Activated CD8-positive, alpha-beta memory T cell treated with anti-CD3 and anti-CD28 coated beads for 1 hour (primary cell): ENCODE measurements around the gene ATG101.
A peak's percentile ranks its signal among the peaks of the same experiment; 100 is the strongest.

Source experiments
- DNase-seq, 2 donors: peaks; one replicate each; pipeline ENCODE4 v3.0.0-alpha.2; 2020; ENCODE audit warnings: low read depth in 1 of 2; ENCODE audit errors: extremely low read depth in 1 of 2

The ATG101 gene

DNA sequence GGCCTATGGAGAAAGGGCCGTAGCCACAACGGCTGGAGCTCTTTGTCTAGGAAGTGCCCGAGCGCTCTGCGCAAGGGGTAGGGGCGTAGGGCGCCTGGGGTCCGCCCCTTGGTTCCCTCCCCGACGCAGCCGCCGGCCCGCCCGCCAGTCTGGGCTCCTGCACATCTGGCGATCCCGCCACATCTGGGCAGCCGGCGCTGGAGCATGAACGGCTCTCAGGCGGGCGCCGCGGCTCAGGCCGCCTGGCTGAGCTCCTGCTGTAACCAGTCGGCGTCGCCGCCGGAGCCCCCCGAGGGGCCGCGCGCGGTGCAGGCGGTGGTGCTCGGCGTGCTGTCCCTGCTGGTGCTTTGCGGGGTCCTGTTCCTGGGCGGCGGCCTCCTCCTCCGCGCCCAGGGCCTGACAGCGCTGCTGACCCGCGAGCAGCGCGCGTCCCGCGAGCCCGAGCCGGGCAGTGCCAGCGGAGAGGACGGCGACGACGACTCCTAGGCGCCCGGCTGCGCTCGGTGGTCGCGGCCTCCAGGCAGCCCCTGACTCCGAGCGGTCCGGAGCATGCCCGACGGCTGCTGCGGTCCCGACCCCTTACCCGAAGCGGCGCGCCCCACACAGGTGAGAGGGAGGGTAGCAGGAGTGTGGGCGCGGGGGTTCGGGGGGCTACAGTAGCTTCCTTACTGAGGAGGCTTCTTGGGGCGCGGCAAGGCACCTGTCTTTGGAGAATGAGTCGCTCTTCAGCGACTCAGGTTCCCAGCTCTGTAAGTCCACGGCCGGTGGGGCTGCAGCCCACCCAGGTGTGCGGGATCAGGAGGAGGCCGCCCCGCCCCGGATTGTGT, 10.0 kb downstream of the ATG101 start, which contains the start of gene SMIM41:
TSS of gene SMIM41 (plus strand) at position 129 of the 827 bp plus-strand sequence. CDS start at position 205, 76 bp downstream.
- no peak for DNase-seq

DNA sequence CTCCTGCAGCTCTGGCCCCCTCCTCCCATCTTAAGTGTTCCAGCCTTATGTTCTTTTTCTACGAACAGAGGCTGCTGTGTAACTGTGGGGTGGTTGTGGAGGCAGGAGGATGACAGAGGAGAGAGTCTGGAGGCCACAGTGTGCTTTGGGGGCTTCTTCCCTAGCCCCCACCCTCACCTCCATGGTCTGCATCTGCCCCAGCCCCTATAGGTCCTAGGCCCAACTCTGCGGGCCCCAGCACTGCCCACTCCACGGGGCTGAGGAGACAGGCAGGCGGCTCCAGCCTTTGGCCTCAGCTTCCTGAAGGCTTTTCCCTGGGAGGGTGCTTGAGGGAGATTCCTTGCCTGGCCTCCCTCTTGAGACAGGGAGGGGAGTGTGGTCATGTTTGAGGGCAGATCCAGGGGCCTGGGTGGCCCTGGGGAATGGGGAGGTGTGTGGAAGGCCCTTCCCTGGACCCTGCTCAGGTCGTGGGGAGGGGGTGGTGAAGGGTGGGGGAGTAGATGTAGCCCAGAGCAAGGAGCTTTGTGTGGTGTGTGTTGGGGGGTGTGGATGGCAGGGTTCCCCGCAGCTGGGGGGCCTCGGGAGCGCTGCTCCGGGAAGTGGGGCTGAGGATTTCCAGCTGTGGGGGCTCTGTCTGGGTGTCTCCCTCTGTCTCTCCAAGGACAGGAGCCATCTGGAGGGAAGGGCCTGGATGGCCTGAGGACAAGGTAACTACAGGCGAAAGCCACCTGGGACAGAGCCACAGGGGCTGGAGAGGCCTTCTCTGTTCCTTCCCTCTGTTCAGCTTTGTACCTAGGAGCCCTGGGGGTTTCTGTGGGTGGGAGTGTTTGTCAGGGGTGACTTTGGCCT, 10.8 kb downstream of the ATG101 start:
- no peak for DNase-seq

DNA sequence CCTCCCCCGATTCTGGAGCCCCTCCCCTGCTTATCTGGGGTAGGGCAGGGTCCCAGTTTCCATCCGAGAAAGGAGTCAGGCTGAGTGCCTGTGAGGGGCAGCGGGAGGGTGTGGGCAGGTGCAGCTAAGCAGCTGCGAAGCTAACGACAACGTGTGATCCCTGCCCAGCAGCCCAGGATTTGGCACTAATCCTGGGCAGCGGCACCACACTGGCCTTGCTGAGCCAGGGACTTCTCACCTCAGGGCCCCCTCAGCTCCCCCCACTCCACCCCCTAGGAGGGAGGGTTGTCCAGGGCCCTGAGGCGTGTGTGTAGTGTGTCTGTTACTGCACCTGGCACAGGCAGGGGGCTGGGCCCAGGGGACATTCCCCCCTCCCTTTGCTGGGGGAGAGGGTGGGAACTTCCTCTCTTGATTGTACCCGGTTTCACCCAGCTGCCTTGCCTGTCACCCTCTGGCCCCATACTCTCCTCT, 11.5 kb downstream of the ATG101 start:
- no peak for DNase-seq

DNA sequence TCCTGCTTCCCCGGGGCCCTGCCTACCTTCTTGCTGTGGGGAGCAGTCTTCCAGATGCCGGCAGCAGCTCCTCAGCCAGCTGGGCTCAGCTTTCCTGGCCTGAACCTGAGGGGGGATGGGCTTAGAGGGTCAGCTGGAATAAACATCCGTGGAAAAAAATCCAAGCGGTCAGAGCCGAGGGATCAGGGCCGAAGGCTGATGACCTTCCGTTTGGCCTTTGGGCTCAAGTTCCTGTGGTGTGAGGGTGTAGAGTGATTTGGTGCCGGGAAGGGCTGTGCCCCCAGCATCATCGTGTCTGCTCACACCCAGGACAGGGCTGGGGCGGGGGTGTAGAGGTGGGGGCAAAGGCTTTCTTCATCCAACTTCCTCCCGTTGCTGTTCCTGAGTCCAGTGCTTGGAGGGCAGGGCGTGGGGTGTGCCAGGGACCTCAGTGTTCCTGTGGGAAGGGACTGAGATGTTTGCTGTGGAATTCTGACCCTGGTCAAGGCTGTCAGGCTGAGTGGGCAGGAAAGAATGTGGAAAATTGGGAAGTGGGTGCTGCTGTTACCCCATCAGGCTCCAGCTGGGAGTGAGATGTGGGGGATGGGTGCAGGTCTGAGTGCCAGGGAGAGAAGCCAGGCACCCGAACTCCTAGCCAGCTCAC, 12.4 kb downstream of the ATG101 start:
- DNase-seq, result no peak

DNA sequence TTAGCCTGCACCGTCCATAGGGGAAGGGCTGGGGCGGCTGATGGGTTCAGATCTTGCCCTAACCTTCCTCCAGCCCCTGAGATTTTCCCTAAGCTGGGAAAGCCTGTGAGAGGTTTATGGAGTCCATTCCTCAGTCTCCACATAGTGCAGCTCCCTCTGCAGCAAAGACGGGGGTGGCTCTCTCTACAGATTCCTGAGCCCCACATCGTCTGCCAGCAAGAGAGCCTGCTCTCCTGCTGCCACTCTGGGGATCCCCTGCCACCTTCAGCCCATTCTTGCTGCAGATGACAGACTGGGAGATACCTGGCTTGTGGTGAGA, 12.8 kb downstream of the ATG101 start:
- no peak for DNase-seq

DNA sequence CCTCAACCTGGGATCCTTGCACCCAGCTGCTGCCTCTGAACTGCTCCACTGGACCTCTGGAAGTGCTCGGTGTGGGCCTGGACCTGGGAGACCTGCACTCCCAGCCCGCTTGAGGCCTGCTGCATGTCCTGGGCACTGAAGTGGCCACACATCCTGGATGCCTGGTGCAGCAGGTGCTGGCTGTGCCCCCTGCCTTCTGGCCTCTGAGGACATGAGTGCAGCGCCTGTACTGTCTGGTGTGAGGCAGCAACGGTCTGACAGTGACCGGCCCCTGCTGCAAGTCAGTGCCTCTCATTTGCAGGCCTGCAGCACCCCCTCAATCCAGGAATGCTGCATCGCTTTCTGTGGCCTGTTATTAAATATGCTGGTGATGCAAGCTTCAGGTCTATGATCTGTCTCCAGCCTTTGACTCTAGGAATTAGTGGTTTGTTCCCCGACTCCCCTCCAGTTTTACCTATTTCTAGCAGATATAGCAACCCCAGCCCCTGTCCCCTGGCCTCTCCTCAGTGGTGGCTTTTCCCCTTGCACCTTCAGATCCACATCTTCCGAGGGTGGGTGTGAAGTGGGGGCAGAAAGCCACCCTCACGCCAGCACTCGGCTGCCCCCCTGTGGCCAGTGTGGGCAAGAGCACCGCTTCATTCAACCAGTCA, 13.3 kb downstream of the ATG101 start:
- DNase-seq, result peak; percentile 31 to 58

DNA sequence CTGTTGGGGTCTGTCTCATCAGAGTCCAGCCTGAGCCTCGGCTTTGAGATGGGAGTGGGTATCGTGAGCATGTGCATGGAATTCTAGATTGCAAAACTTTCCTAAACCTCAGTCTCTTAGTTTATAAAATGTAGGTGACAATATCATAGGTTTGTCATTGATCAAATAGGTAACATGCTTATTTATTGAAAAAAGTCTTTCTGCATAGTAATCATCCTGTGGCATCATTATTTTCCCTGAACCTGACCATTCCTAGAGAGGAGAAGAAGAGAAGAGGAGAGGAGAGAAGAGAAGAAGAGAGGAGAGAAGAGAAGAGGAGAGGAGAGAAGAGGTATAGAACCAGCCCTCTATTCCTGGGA, 13.8 kb downstream of the ATG101 start:
- no peak for DNase-seq

DNA sequence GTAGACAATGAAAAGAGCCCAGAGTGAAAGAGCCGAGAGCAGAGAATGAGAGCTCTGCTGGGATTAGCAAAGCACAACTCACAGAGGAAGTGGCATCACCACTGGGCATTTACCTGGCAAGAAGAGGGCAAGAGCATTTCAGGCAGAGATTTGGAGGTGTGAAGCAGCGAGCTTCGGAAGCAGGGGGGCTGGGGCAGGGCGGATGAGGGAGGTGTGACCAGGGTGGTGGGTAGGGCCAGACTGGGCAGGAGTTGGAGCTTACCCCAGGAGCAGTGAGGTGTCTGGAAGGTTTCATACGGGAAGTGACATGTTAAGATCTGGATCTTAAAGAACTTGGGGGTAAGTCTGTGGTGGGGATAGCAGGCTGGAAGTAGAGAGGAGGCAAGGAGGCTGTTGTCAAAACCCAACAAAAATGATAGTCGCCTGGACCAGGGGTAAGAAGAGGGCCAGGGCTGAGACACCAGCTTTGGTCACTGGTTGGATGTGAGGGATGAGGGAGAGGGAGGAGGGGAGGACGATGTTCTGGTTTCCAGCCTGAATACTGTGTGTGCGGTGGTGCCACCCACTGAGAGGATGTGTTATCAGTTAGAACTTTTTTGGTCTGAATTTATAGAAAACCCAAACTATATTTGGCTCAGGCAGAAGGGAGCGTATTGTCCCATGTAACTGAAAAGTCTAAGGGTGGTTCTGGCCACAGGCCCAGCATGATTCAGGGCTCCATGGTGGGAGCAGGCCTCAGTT, 14.9 kb downstream of the ATG101 start:
- no peak for DNase-seq

DNA sequence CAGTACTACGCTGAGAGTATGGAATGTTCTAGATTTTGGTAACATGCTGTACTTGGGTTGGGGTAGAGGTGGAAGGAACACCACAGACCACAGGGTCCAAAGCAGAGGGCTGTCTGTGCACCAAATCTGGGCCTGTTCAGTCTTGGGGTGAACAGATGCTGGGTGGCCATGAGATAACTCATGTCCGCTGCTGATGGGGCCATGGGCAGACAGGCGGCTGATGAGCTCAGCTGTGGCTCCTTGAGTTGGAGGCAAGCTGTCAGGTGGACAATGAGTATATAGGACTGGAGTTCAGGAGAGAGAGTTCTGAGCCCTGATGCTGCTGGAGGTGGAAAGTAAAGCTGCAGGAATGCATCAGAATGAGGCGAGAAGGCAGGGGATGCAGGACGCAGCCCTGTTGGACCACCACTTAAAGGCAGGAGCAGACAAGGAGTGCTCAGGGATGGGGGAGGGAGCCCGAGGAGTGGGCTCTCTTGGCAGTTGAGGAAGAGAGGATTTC, 16.0 kb downstream of the ATG101 start:
- no peak for DNase-seq

DNA sequence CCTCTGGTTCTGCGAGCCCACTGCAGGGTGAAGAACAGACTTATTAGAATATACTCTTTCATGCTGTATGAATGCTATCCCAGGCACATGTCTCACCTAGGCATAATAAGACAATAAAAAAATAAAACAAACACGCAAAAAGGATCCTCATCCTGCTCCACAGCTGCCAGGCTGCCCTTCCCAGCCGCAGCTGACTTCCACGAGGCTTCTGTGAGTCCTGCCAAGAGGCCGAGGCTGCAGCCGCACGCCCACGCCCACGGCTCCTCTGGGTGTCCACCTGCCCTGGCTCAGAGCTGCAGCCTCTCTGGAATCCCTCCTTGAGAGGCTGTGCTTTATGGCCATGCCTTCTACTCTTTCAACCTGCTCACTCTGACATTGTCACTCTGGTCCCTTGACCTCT, 16.6 kb downstream of the ATG101 start:
- no peak for DNase-seq

DNA sequence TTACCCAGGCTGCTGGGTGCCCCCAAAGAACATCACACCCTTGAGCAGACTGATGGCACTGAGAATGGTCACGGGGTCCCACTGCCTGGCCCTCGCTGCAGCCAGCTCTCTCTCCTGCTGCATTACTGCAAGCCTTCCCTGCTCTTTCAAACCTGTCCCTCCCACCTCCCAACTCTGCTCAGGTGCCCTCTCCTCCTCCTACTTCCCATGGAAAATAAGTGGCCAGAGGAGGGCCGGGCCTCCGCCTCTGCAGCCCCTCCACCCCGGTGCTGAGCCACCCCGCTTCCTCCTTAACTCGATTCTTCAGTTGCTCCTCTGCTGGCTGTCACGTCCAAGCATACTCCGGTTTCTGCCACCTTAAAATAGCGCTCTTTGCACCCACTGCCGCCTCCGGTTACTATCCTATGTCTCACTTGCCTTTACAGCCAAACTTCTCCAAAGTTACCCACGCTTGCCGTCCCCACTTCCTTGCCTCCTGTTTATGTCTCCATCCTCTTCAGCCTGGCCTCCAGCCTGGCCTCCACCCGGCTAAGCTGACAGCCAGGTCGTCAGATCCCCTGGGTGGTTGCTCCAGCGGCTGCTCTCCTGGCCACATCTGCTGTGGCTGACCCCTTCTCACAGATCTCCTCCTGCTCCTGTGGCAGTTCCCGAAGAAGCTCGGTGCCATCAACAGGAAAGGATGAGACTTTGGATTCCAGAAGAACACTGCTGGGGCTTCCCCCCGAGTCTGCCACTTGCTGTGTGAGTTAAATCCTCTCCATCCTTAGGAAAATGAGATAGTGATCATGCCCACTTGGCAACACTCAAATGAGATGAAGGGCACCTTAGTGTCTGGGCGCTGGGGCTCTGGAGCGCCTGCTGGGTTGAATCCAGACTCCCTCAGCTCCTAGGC, 17.4 kb downstream of the ATG101 start:
- no peak for DNase-seq

DNA sequence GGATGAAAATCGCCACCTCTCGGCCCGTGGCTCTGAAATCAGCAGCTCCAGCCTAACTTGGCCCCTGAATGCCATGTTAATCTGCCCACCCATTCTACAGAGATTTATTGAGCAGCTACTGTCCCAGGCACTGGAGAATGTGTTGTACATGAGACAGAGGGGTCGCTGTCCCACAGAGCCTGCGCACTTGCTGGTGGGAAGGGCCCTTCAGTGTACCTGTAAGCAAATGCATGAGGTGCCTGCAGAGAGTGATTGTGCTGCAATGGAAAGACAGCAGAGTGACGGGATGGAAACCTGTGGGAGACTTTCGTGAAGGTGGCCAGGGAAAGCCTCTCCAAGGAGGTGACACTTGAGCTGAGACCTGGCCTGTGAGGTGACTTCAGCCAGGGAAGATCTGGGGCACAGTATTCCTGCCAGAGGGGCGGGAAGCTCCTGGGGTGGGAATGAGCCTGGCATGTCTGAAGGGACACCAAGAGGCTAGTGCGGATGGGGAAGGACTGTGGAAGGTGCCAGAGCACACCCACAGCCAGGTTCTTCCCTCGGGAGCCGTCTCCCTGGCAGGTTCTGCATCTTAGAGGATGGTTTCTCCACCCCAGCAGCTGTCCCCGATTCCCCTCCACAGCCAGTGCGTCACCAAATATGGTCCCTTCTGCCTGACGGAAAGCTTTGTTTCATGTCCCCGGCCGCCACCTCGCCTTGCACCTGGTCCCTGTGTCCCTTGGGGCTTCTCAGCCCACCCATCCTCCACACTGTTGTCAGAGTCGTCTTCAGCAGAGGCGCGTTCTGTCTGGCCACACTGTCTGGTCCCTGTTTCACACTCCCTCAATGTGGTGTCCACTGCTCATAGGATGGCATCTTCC, 18.4 kb downstream of the ATG101 start:
- no peak for DNase-seq

DNA sequence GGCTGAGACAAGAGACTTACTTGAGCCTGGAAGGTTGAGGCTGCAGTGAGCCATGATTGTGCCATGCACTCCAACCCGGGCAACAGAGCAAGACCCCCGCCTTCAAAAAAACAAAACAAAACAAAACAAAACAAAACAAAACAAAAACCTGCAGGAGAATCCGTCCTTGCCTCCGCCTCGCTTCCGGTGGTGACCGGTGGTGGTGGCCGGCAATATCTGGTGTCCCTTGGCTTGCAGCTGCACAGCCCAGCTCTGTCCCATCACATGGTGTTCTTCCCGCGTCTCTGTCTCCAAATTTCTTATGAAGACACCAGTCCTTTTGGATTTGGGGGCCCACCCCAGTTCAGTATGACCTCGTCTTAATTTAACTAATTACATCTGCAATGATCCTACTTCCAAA, 19.7 kb downstream of the ATG101 start:
- DNase-seq, result no peak

DNA sequence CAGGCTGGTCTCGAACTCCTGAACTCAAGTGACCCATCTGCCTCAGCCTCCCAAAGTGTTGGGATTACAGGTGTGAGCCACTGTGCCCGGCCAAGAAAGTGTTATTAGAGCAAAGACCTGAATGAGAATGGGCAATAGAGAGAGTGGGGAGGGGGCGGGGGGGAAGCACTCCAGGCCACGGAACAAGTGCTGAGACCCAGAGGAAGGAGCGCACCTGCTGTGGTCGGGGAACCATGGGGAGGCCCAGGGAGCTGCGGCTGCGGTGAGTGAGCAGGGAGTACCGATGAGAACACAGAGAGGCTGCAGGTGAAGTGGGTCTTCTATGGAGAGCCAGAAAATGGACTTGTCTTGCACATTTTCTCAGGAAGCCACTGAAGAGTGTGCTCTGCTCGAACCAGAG, 20.5 kb downstream of the ATG101 start:
- DNase-seq, result no peak

DNA sequence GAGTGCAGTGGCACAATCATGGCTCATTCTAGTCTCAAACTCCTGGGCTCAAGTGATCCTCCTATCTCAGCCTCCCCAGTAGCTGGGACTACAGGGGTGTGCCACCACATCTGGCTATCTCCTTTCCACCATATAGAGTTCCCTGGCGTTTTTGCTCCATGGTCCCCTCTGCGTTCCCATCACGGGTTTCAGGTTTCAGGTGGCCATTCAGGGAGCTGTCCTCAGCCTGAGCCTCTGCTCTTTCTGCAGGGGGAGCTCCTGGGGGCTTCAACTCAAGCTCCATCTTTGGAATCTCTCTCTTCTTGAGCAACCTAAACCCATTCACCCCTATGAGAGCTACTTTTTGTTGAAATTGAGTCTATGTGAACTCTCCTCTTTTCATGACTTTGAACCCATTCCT, 21.3 kb downstream of the ATG101 start:
- DNase-seq, result no peak

DNA sequence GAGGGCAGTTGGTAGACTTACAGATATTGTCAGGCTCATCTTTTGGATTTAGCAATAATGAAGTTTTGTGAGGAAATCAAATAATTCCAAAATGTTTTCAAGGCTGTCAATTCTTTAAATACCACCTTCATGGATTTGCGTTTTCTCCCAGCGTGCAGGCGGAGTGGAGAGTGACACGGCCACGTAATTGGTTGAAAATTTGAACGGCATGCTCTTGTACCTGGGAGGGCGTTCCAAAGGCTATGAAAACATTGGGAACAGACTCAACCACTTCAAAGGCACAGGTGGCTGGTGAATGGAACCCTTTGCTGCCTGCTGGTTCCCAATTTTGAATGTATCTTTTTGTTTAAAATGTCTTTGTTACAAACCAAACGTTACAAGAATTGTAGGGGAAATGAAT, 22.1 kb downstream of the ATG101 start:
- DNase-seq, result no peak

DNA sequence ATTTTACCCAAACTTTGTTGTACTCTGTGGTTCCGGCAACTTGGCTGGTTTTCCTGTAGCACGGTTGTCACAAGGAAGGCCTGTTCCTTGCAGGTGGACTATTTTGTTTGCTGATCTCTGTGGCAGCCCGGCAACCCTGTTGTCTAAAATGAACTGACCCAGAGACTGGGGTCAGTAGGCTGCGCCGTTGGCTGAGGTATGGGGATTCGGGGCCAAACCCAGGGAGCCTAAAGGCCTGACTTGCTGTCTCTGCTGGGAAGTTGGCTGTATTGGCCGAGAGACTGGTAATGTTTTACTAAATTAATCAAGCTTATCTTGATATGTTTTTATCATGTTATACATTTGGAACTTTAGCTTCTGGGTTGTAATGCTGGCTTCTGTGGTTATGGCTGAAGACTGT, 23.6 kb downstream of the ATG101 start:
- DNase-seq, result no peak

DNA sequence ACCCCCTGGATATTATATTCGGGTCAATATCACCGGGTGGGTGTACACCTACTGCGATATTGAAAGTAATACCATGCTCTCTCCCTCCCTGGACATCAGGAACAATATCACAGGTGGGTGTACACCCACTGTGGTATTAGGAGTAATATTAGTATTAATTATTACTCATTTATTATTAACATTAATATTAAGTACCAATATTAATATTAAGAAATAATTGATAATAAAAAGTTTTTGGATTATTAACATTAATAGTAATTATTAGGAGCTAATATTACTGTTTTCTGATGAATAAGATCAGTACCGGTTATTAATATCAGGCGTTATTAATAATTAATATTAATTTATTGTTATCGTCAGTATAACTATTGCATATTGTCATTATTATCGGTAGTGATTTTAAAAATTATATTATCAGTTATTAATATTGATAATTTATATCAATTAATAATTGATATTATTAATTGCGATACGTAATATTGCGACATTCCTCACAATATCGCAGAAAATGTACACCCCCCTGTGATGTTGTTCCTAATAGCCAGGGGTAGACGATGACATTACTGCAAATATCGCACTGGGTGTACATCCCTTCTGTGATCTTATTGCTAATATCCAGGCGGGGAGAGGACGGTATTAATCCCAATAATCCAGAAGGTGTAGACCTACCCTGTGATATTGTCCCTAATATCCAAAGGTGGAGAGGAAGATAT, 26.7 kb downstream of the ATG101 start:
- DNase-seq, result no peak
